ENCODE results near the gene KIF26B.

DNA sequence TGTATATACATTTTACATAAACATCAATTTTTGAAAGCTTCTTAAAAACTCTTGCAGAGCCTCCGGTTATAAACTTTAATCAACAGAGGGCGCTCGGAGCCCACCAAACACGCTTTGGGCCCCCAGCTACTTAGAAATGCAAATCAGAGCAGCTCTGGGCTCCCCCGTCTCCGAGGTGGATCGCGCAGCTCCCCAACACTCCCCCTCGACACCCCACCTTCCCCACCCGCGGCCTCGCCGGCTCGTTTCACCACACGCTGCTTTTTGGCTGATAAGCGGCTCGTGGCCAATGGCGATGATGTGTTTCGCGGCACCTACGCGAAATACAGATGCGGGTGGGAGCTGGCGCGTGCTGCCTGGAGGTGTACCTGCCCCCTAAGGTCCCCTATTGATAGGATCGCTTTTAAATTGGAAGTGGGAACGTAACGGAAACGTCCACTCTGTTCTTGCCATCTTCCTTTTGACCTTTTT is 1.7 kb upstream of the KIF26B start:
- TF ChIP-seq POLR2AphosphoS5 (IDR thresholded peaks at IDR 0.05), result no peak
- TF ChIP-seq, protein P1, sequence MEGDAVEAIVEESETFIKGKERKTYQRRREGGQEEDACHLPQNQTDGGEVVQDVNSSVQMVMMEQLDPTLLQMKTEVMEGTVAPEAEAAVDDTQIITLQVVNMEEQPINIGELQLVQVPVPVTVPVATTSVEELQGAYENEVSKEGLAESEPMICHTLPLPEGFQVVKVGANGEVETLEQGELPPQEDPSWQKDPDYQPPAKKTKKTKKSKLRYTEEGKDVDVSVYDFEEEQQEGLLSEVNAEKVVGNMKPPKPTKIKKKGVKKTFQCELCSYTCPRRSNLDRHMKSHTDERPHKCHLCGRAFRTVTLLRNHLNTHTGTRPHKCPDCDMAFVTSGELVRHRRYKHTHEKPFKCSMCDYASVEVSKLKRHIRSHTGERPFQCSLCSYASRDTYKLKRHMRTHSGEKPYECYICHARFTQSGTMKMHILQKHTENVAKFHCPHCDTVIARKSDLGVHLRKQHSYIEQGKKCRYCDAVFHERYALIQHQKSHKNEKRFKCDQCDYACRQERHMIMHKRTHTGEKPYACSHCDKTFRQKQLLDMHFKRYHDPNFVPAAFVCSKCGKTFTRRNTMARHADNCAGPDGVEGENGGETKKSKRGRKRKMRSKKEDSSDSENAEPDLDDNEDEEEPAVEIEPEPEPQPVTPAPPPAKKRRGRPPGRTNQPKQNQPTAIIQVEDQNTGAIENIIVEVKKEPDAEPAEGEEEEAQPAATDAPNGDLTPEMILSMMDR (IDR thresholded peaks at IDR 0.05), result peak; percentile 33 to 62

Measured in suprapubic skin (tissue), 3 donors.